ENCODE measurements around the gene PCP4L1. TPM values are rescaled to one million over a fixed set of nuclear protein-coding genes. Genes with fewer than 3 reads are reported as not detected.

The PCP4L1 gene
- total and polyA plus RNA-seq, 2 donors (not counting 1 experiment from before 2014, with no cell fraction given), result not detected

- peak; percentile 79 for ATAC-seq (ENCODE audit: low read depth)
- peaks cover 27% of the 10 kb centered on the region for H3K4me1 Mint-ChIP-seq
These were observed 41.4 kb upstream of the PCP4L1 start for GRCh38 chr1:161216945-161217712.

More at GRCh38 chr1:161216945-161217712, 41.4 kb upstream of the PCP4L1 start:
- intact Hi-C loops (cut with micrococcal nuclease), result no loop called here
- peak; percentile 65 for DNase-seq
- Histone ChIP-seq H3K79me2 (ENCODE audit: control insufficient read depth, insufficient read depth, low read length) (no peaks in the 10 kb centered on the region), H2AFZ (ENCODE audit: insufficient read depth, low read depth, low read length, poor library complexity, severe bottlenecking) (no peak overlapping the region), H3K4me2 (replicated peaks; ENCODE audit: low read depth, low read length, poor library complexity, severe bottlenecking) (no peak overlapping the region), H3K4me3 (ENCODE audit: control extremely low read depth in 1 of 5, extremely low read depth in 1 of 5, insufficient read depth in 1 of 5, low read depth in 2 of 5, low read length in 4 of 5) (peak overlapping the region in 1 of 5 experiments; percentile 50), H3K9me3 (ENCODE audit: control extremely low read depth in 1 of 3, control insufficient read depth in 2 of 3, insufficient read depth in 1 of 3, low read length in 2 of 3) (no peaks in the 10 kb centered on the region), H4K20me1 (ENCODE audit: control insufficient read depth, insufficient read depth, low read length, poor library complexity, severe bottlenecking) (no peaks in the 10 kb centered on the region), H3K27ac (ENCODE audit: low read length in 2 of 2) (no peak overlapping the region), H3K9ac (ENCODE audit: low read length) (no peak overlapping the region), H3K4me1 (ENCODE audit: control insufficient read depth in 2 of 2, insufficient read depth in 2 of 2, low read length in 2 of 2) (peaks cover 15 to 26% of the 10 kb centered on the region in 2 donors), H3K27me3 (replicated peaks in 1 of 4; ENCODE audit: control extremely low read depth in 1 of 4, control insufficient read depth in 3 of 4, insufficient read depth in 4 of 4, low read length in 3 of 4) (peaks cover 0 to 28% (median 16%) of the 10 kb centered on the region in 4 experiments), H3K36me3 (replicated peaks in 1 of 2; ENCODE audit: control extremely low read depth in 1 of 2, control insufficient read depth in 1 of 2, extremely low read depth in 1 of 2, insufficient read depth in 2 of 2, low read length in 1 of 2) (peaks cover 5 to 24% of the 10 kb centered on the region in 2 experiments)
- H3K4me3 Mint-ChIP-seq, result no peak overlapping the region
- ChIA-PET CTCF (interaction anchor here (1.9 to 3.4 kb wide), 2 partner anchors 9 to 164 kb away, joined by 4 to 19 read pairs; partner anchors contain the start of gene TOMM40L), POLR2A (interaction anchor here (0.6 kb wide), 3 partner anchors 14 to 429 kb away, joined by 3 read pairs; no protein-coding TSS in a partner anchor)
- TF ChIP-seq CTCF (IDR thresholded peaks at IDR 0.05), result no peak
- no peak for TF ChIP-seq EZH2 (IDR thresholded peaks at IDR 0.05; ENCODE audit: borderline replicate concordance, insufficient read depth, low read depth, low read length, poor library complexity, severe bottlenecking)
- H3K9me3 Mint-ChIP-seq (ENCODE audit: insufficient read depth), result no peaks in the 10 kb centered on the region
- H3K27me3 Mint-ChIP-seq, result peaks cover 30% of the 10 kb centered on the region
- no peak overlapping the region for H3K27ac Mint-ChIP-seq
- 87% methylated on average over 4 of the region's 7 CpGs for WGBS (ENCODE audit: insufficient coverage)

Data from B cell (primary cell).